Activated CD4-positive, alpha-beta T cell treated with anti-CD3 and anti-CD28 coated beads, Interleukin-10, Interleukin-2, amounts not matched to agents 100 ng/mL and 50 ng/mL, durations not matched to agents 16 hours and 8 hours (primary cell): ENCODE results near the gene CPN2.

Experiments used
- DNase-seq: peaks from one replicate; pipeline ENCODE4 v3.0.0-alpha.2; 2020

CPN2 gene

GRCh38 chr3:194379651-194380050 is 28.5 kb upstream of the CPN2 start:
- no peak for DNase-seq

GRCh38 chr3:194379231-194379630 is 28.1 kb upstream of the CPN2 start:
- no peak for DNase-seq

GRCh38 chr3:194377708-194378107 is 26.6 kb upstream of the CPN2 start:
- no peak for DNase-seq

GRCh38 chr3:194376241-194376560 is 25.1 kb upstream of the CPN2 start:
- no peak for DNase-seq

- DNase-seq, result no peak
Measured at GRCh38 chr3:194375473-194376240, 24.5 kb upstream of the CPN2 start.

GRCh38 chr3:194374935-194375334 is 23.8 kb upstream of the CPN2 start:
- no peak for DNase-seq

- no peak for DNase-seq
Measured at GRCh38 chr3:194373899-194374298, 22.8 kb upstream of the CPN2 start.

GRCh38 chr3:194373028-194373427 is 21.9 kb upstream of the CPN2 start:
- no peak for DNase-seq

- no peak for DNase-seq
Measured at GRCh38 chr3:194370753-194371152, 19.6 kb upstream of the CPN2 start.

- no peak for DNase-seq
Measured at GRCh38 chr3:194369522-194370279, 18.6 kb upstream of the CPN2 start, which contains the start of gene LRRC15. TSS of gene LRRC15 (minus strand) at chr3:194369743. CDS start at chr3:194361043, 8,700 bp downstream.

- DNase-seq, result no peak
Measured at GRCh38 chr3:194368918-194369317, 17.8 kb upstream of the CPN2 start.

GRCh38 chr3:194367992-194368841 is 17.1 kb upstream of the CPN2 start:
- DNase-seq, result no peak

- no peak for DNase-seq
Measured at GRCh38 chr3:194365978-194366490, 14.9 kb upstream of the CPN2 start.

GRCh38 chr3:194365526-194365925 is 14.4 kb upstream of the CPN2 start:
- DNase-seq, result no peak

- no peak for DNase-seq
Measured at GRCh38 chr3:194364652-194365434, 13.7 kb upstream of the CPN2 start.

GRCh38 chr3:194364314-194364651 is 13.2 kb upstream of the CPN2 start:
- DNase-seq, result no peak

- DNase-seq, result no peak
Measured at GRCh38 chr3:194360568-194360967, 9.4 kb upstream of the CPN2 start.

GRCh38 chr3:194357681-194358080 is 6.6 kb upstream of the CPN2 start:
- no peak for DNase-seq

- no peak for DNase-seq
Measured at GRCh38 chr3:194355379-194355778, 4.3 kb upstream of the CPN2 start.

GRCh38 chr3:194354315-194354714 is 3.2 kb upstream of the CPN2 start:
- no peak for DNase-seq

- no peak for DNase-seq
Measured at GRCh38 chr3:194352667-194353246, 1.6 kb upstream of the CPN2 start.

- no peak for DNase-seq
Measured at GRCh38 chr3:194351952-194352536, 916 bp upstream of the CPN2 start.
